Nephron progenitor cell (in vitro differentiated cells): Measurements from ENCODE around the gene LRGUK.
A peak's percentile ranks its signal among the peaks of the same experiment; 100 is the strongest.

ENCODE experiments used
- DNase-seq: peaks from one replicate; pipeline ENCODE4 v3.0.0; 2021
- H3K27ac Mint-ChIP-seq: 2 replicates; pipeline ENCODE4 v1.8.0; 2021; ENCODE audit warnings: mild to moderate bottlenecking, moderate library complexity, mixed read lengths
- H3K27me3 Mint-ChIP-seq: 2 replicates; pipeline ENCODE4 v1.8.0; 2021; ENCODE audit warnings: mild to moderate bottlenecking, low read depth, mixed read lengths; ENCODE audit not compliant: poor library complexity
- H3K36me3 Mint-ChIP-seq: 2 replicates; pipeline ENCODE4 v1.8.0; 2021; ENCODE audit warnings: low read depth, mixed read lengths
- H3K4me1 Mint-ChIP-seq: 2 replicates; pipeline ENCODE4 v1.8.0; 2021; ENCODE audit warnings: mixed read lengths
- H3K4me3 Mint-ChIP-seq: 2 replicates; pipeline ENCODE4 v1.8.0; 2021; ENCODE audit warnings: mild to moderate bottlenecking, moderate library complexity, mixed read lengths
- H3K9me3 Mint-ChIP-seq: 2 replicates; pipeline ENCODE4 v1.8.0; 2021; ENCODE audit warnings: mild to moderate bottlenecking, moderate library complexity, mixed read lengths
- CTCF ChIP-seq: fragments of 200-600 bp; sonication (generic); IDR thresholded peaks from 2 replicates; pipeline ENCODE4 v1.5.0; 2021; ENCODE audit warnings: antibody characterized with exemption

The LRGUK gene

DNA sequence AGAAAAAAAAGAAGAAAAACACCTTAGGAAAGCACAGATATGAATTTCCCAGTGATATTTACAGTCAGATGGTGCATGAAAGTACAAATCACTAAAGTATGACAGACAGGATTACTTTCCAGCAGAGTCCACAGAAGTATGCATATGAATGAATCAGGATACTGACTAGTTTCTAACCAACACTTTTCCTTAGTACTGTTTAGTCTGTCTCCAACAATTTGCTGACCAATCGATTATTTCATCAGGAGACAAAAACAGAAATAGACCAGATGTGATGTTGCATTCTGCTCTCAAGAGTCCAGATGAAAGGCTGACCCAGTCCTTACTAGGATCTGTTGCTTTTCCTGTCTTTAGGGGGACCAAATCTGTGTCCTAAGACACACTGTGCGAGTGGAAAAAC is 175.0 kb downstream of the LRGUK start:
- Mint-ChIP-seq H3K4me1 (no peaks in the 10 kb centered on the region), H3K4me3 (no peak overlapping the region), H3K9me3 (no peaks in the 10 kb centered on the region), H3K36me3 (peaks cover 57% of the 10 kb centered on the region), H3K27ac (peak overlapping the region; percentile 7), H3K27me3 (no peaks in the 10 kb centered on the region)
- no peak for DNase-seq
- TF ChIP-seq CTCF, result no peak

DNA sequence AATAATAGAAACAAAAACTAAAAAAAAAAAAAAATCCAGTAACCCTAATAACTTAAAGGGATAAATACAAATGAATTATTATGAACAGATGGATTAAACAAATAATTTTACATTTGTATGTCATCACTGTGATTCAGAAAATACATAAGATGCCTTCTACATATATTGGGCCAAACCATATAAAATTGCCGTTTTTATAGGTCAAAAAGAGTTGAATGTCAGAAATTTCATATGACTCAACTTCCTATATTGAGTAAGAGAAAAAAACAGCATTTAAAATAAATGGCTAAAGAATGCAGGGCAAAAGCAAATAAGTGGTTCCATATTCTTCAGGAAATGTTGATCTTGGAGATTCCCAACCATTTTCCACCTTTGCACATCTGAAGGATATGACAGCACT is 180.2 kb downstream of the LRGUK start:
- no peak for DNase-seq
- Mint-ChIP-seq H3K36me3 (peaks cover 41% of the 10 kb centered on the region), H3K4me3 (no peak overlapping the region), H3K27ac (no peak overlapping the region), H3K27me3 (no peaks in the 10 kb centered on the region), H3K4me1 (no peaks in the 10 kb centered on the region), H3K9me3 (no peaks in the 10 kb centered on the region)
- no peak for TF ChIP-seq CTCF

GRCh38 chr7:134308548-134308947 is 181.4 kb downstream of the LRGUK start:
- no peak for DNase-seq
- H3K4me3 Mint-ChIP-seq, result no peak overlapping the region
- peaks cover 42% of the 10 kb centered on the region for H3K36me3 Mint-ChIP-seq
- H3K27ac Mint-ChIP-seq, result no peak overlapping the region
- no peaks in the 10 kb centered on the region for H3K27me3 Mint-ChIP-seq
- no peaks in the 10 kb centered on the region for H3K4me1 Mint-ChIP-seq
- no peak for TF ChIP-seq CTCF
- no peaks in the 10 kb centered on the region for H3K9me3 Mint-ChIP-seq

- Mint-ChIP-seq H3K9me3 (no peaks in the 10 kb centered on the region), H3K36me3 (peaks cover 19% of the 10 kb centered on the region), H3K27ac (no peak overlapping the region), H3K4me1 (peaks cover 15% of the 10 kb centered on the region), H3K4me3 (no peak overlapping the region), H3K27me3 (no peaks in the 10 kb centered on the region)
- no peak for TF ChIP-seq CTCF
- DNase-seq, result no peak
Measured at GRCh38 chr7:134311807-134312206, 184.7 kb downstream of the LRGUK start.

DNA sequence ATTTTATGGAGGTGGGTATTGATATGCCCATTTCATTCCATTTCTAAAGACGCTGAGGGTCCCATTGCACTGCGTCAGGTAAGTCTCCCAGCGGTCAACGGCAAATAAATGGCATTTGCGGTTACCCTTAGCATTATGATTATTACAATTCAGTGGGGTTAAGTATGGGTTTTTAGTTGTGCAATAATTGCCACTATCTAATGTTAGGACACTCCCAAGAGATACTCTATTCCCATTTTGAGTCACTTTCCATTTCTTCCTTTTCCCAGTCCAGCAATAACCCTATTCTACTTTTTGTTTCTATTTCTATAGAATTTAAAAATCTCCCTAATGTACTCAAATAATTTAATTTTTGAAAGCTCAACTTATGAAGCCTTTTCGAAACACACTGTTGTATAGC is 185.6 kb downstream of the LRGUK start:
- H3K4me1 Mint-ChIP-seq, result peaks cover 21% of the 10 kb centered on the region
- peaks cover 19% of the 10 kb centered on the region for H3K36me3 Mint-ChIP-seq
- H3K27me3 Mint-ChIP-seq, result no peaks in the 10 kb centered on the region
- no peak for TF ChIP-seq CTCF
- no peak overlapping the region for H3K4me3 Mint-ChIP-seq
- H3K27ac Mint-ChIP-seq, result no peak overlapping the region
- H3K9me3 Mint-ChIP-seq, result no peaks in the 10 kb centered on the region
- DNase-seq, result no peak

GRCh38 chr7:134313543-134313942 is 186.4 kb downstream of the LRGUK start:
- Mint-ChIP-seq H3K27me3 (no peaks in the 10 kb centered on the region), H3K36me3 (peaks cover 14% of the 10 kb centered on the region), H3K9me3 (no peaks in the 10 kb centered on the region), H3K4me3 (no peak overlapping the region), H3K27ac (no peak overlapping the region), H3K4me1 (peaks cover 22% of the 10 kb centered on the region)
- no peak for TF ChIP-seq CTCF
- no peak for DNase-seq
